Stimulated activated naive CD8-positive, alpha-beta T cell treated with anti-CD3 and anti-CD28 coated beads, Interleukin-15, Interleukin-2, amounts not matched to agents 100 ng/mL and 50 ng/mL, for 24 hours (primary cell): Measurements from ENCODE around the gene LRMDA.

ENCODE experiments used
- H3K27ac Mint-ChIP-seq: one replicate; pipeline ENCODE4 v1.8.0; 2021; ENCODE audit warnings: mild to moderate bottlenecking, mixed read lengths
- H3K27me3 Mint-ChIP-seq: one replicate; pipeline ENCODE4 v1.8.0; 2021; ENCODE audit warnings: mixed read lengths
- H3K36me3 Mint-ChIP-seq: one replicate; pipeline ENCODE4 v1.8.0; 2021; ENCODE audit warnings: low read depth, mixed read lengths
- H3K4me1 Mint-ChIP-seq: one replicate; pipeline ENCODE4 v1.8.0; 2021; ENCODE audit warnings: low read depth, mixed read lengths
- H3K4me3 Mint-ChIP-seq: one replicate; pipeline ENCODE4 v1.8.0; 2021; ENCODE audit warnings: mild to moderate bottlenecking, mixed read lengths
- H3K9me3 Mint-ChIP-seq: one replicate; pipeline ENCODE4 v1.8.0; 2021; ENCODE audit warnings: mixed read lengths

The LRMDA gene

GRCh38 chr10:75825661-75826060 lies 394.2 kb downstream of the LRMDA start:
- no peaks in the 10 kb centered on the region for H3K4me1 Mint-ChIP-seq
- no peaks in the 10 kb centered on the region for H3K9me3 Mint-ChIP-seq
- H3K4me3 Mint-ChIP-seq: no peak overlapping the region
- no peak overlapping the region for H3K27ac Mint-ChIP-seq
- no peaks in the 10 kb centered on the region for H3K36me3 Mint-ChIP-seq
- H3K27me3 Mint-ChIP-seq: peaks cover under 1% of the 10 kb centered on the region

- H3K4me1 Mint-ChIP-seq: no peaks in the 10 kb centered on the region
- no peaks in the 10 kb centered on the region for H3K9me3 Mint-ChIP-seq
- H3K36me3 Mint-ChIP-seq: no peaks in the 10 kb centered on the region
- H3K4me3 Mint-ChIP-seq: no peak overlapping the region
- no peak overlapping the region for H3K27ac Mint-ChIP-seq
- peaks cover 3% of the 10 kb centered on the region for H3K27me3 Mint-ChIP-seq
Observed at GRCh38 chr10:75826846-75827245, 395.4 kb downstream of the LRMDA start.

GRCh38 chr10:75827587-75828021 lies 396.2 kb downstream of the LRMDA start:
- Mint-ChIP-seq H3K27me3 (peaks cover 3% of the 10 kb centered on the region), H3K4me3 (no peak overlapping the region), H3K36me3 (no peaks in the 10 kb centered on the region), H3K27ac (no peak overlapping the region), H3K4me1 (no peaks in the 10 kb centered on the region), H3K9me3 (no peaks in the 10 kb centered on the region)

GRCh38 chr10:75828413-75828812 lies 397.0 kb downstream of the LRMDA start:
- H3K27ac Mint-ChIP-seq: no peak overlapping the region
- H3K36me3 Mint-ChIP-seq: no peaks in the 10 kb centered on the region
- H3K4me3 Mint-ChIP-seq: no peak overlapping the region
- no peaks in the 10 kb centered on the region for H3K4me1 Mint-ChIP-seq
- H3K27me3 Mint-ChIP-seq: peaks cover 3% of the 10 kb centered on the region
- no peaks in the 10 kb centered on the region for H3K9me3 Mint-ChIP-seq

GRCh38 chr10:75836064-75836463 lies 404.6 kb downstream of the LRMDA start:
- Mint-ChIP-seq H3K36me3 (no peaks in the 10 kb centered on the region), H3K9me3 (no peaks in the 10 kb centered on the region), H3K4me1 (no peaks in the 10 kb centered on the region), H3K27ac (no peak overlapping the region), H3K27me3 (no peaks in the 10 kb centered on the region), H3K4me3 (no peak overlapping the region)

GRCh38 chr10:75838486-75838885 lies 407.1 kb downstream of the LRMDA start:
- Mint-ChIP-seq H3K4me3 (no peak overlapping the region), H3K27me3 (no peaks in the 10 kb centered on the region), H3K9me3 (no peaks in the 10 kb centered on the region), H3K27ac (no peak overlapping the region), H3K4me1 (no peaks in the 10 kb centered on the region), H3K36me3 (no peaks in the 10 kb centered on the region)

- no peaks in the 10 kb centered on the region for H3K4me1 Mint-ChIP-seq
- no peaks in the 10 kb centered on the region for H3K27me3 Mint-ChIP-seq
- H3K27ac Mint-ChIP-seq: no peak overlapping the region
- no peaks in the 10 kb centered on the region for H3K9me3 Mint-ChIP-seq
- H3K36me3 Mint-ChIP-seq: no peaks in the 10 kb centered on the region
- H3K4me3 Mint-ChIP-seq: no peak overlapping the region
Observed at GRCh38 chr10:75839020-75839419, 407.6 kb downstream of the LRMDA start.

- Mint-ChIP-seq H3K4me1 (no peaks in the 10 kb centered on the region), H3K36me3 (no peaks in the 10 kb centered on the region), H3K9me3 (no peaks in the 10 kb centered on the region), H3K27me3 (no peaks in the 10 kb centered on the region), H3K4me3 (no peak overlapping the region), H3K27ac (no peak overlapping the region)
Observed at GRCh38 chr10:75841266-75841665, 409.8 kb downstream of the LRMDA start.

GRCh38 chr10:75845176-75845947 lies 413.9 kb downstream of the LRMDA start:
- H3K4me3 Mint-ChIP-seq: no peak overlapping the region
- H3K36me3 Mint-ChIP-seq: no peaks in the 10 kb centered on the region
- no peaks in the 10 kb centered on the region for H3K4me1 Mint-ChIP-seq
- H3K27me3 Mint-ChIP-seq: no peaks in the 10 kb centered on the region
- H3K9me3 Mint-ChIP-seq: peaks cover 4% of the 10 kb centered on the region
- no peak overlapping the region for H3K27ac Mint-ChIP-seq

GRCh38 chr10:75847477-75847876 lies 416.1 kb downstream of the LRMDA start:
- no peaks in the 10 kb centered on the region for H3K36me3 Mint-ChIP-seq
- H3K27ac Mint-ChIP-seq: no peak overlapping the region
- H3K4me3 Mint-ChIP-seq: no peak overlapping the region
- H3K9me3 Mint-ChIP-seq: peaks cover 4% of the 10 kb centered on the region
- no peaks in the 10 kb centered on the region for H3K27me3 Mint-ChIP-seq
- no peaks in the 10 kb centered on the region for H3K4me1 Mint-ChIP-seq

GRCh38 chr10:75851580-75852345 lies 420.3 kb downstream of the LRMDA start:
- no peaks in the 10 kb centered on the region for H3K36me3 Mint-ChIP-seq
- no peak overlapping the region for H3K27ac Mint-ChIP-seq
- no peaks in the 10 kb centered on the region for H3K27me3 Mint-ChIP-seq
- H3K4me1 Mint-ChIP-seq: no peaks in the 10 kb centered on the region
- peaks cover 4% of the 10 kb centered on the region for H3K9me3 Mint-ChIP-seq
- no peak overlapping the region for H3K4me3 Mint-ChIP-seq

- H3K4me1 Mint-ChIP-seq: no peaks in the 10 kb centered on the region
- H3K9me3 Mint-ChIP-seq: peaks cover 1% of the 10 kb centered on the region
- H3K4me3 Mint-ChIP-seq: no peak overlapping the region
- no peaks in the 10 kb centered on the region for H3K27me3 Mint-ChIP-seq
- H3K36me3 Mint-ChIP-seq: no peaks in the 10 kb centered on the region
- H3K27ac Mint-ChIP-seq: no peak overlapping the region
Observed at GRCh38 chr10:75852851-75853484, 421.5 kb downstream of the LRMDA start.

GRCh38 chr10:75857269-75857846 lies 425.9 kb downstream of the LRMDA start:
- Mint-ChIP-seq H3K27ac (no peak overlapping the region), H3K4me1 (no peaks in the 10 kb centered on the region), H3K36me3 (no peaks in the 10 kb centered on the region), H3K27me3 (no peaks in the 10 kb centered on the region), H3K4me3 (no peak overlapping the region), H3K9me3 (no peaks in the 10 kb centered on the region)

GRCh38 chr10:75857896-75858295 lies 426.5 kb downstream of the LRMDA start:
- no peak overlapping the region for H3K27ac Mint-ChIP-seq

GRCh38 chr10:75858339-75858738 lies 426.9 kb downstream of the LRMDA start:
- H3K4me3 Mint-ChIP-seq: no peak overlapping the region
- no peaks in the 10 kb centered on the region for H3K36me3 Mint-ChIP-seq
- H3K4me1 Mint-ChIP-seq: no peaks in the 10 kb centered on the region
- H3K9me3 Mint-ChIP-seq: no peaks in the 10 kb centered on the region
- H3K27ac Mint-ChIP-seq: no peak overlapping the region
- H3K27me3 Mint-ChIP-seq: peaks cover 3% of the 10 kb centered on the region

More at GRCh38 chr10:75857896-75858295, 426.5 kb downstream of the LRMDA start:
- Mint-ChIP-seq H3K4me3 (no peak overlapping the region), H3K4me1 (no peaks in the 10 kb centered on the region), H3K9me3 (no peaks in the 10 kb centered on the region), H3K27me3 (peaks cover under 1% of the 10 kb centered on the region), H3K36me3 (no peaks in the 10 kb centered on the region)
